Stimulated activated CD4-positive, alpha-beta T cell treated with anti-CD3 and anti-CD28 coated beads, Interleukin-2, amount 100 ng/mL, for 48 hours (primary cell): ENCODE results near the gene SMIM24.

ENCODE experiments used
- DNase-seq, 2 donors: peaks; one replicate each; pipeline ENCODE4 v3.0.0-alpha.2; 2020

Gene SMIM24

DNA sequence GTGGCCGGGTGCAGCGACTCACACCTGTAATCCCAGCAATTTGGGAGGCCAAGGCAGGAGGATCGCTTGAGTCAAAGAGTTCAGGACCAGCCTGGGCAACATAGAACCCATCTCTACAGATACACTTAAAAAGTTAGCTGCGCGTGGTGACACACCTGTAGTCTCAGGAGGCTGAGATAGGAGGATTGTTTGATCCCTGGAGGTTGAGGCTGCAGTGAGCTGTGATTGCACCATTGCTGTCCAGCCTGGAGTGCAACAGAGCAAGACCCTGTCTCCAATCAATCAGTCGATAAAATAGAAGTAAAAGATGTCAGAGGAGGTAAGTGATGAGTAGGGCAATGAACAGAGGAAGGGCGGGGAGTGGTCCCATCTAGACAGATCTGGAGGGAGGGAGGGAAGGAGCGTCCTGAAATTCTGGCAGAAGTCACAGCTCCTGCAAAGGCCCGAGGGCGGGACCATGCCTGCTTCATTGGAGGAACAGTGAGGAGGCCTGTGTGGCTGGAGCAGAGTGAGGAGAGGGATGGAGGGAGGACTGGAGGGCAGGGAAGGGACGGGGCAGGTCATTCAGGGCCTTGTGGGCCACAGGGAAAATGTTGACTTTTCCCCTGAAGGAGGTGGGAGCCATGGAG lies 9.7 kb downstream of the SMIM24 start:
- DNase-seq, result no peak

DNA sequence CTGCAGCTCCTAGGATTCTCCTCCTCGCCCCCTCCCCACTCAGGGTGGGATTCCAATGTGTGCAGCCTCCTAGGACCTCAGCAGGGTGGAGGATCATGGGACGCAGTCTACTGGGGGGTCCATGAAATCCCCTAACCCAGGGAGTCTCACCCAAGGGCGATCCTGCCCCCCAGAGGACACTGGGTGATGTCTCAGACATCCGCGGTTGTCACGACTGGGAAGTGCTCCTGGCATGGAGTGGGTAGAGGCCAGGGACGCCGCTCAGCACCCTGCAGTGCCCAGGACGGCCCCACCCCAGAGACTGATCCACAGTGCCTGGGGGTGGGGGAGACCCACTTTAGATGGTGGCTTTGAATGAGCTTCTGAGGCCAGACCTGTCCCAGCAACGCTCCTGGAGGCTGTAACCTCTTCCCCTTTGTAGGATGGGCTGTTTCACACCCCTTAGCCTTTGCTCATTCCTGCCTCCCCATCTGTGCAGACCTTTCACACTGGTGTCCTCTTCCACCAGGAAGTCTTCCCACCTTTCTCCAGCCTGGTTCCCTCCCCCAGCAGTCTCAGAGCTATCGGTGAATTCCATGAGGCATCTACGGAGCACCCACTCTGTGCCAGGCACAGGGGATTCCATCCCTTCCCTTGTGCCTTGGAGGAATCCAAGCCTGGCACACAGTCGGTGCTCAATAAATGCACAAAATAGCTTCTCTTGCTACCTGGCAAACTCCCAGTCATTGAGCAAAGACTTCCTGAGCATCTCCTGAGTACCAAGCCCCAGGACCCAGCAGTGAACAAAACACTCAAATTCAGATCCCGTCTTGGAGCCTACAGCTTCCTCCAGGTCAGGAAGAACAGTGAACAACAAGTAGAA lies 10.5 kb downstream of the SMIM24 start:
- no peak for DNase-seq

DNA sequence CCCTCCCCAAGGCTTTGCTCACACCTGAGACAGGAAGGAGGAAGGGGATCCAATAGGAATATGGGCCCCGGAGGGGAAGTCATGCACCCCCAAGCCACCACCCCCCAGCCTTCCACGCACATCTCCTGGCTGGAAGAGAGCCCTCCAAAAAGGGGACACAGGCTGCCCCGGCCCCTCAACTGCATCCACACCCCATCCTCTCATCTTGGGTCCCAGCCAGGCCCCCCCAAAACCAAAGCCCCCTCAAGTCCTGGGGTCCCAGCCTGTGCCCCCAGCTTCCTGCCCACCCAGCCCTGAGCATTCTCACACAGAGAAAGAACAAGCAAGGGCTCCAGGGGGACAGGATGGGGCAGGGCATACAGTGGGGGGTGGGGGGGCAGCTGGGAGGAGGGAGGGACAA lies 12.1 kb downstream of the SMIM24 start:
- no peak for DNase-seq

DNA sequence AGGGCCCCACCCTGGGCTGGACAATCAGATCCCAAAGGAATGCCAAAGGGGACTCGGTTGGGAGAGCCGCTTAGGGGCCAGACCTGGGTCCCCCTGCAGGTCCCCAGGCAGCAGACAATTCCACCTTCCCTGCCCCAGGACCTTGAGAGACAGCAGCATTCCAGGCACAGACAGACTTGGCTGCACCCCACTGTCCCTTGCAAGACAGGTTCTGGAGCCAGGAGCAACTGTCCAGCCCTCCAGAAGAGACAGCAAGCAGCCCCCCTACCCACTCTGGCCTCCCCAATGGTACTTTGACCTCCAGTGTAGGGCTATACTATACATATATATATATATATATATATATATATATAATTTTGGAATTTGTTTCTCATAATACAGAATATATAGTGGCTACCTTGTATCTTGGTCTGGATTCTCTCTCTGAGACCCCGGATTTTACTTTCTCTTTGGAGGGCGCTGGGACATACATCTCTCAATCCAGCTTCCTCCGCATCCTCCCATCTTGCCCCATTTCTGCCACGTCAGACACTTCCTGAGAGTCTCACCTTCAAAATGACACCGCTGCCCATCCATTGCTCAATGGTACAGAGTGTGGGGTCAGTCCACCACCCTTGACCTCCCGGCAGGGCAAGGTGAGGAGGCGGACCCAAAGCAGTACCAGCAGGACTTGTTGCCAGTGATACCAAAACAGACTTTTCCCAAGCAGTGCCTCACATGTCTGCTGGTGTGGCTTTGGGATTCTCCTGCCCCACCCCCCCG lies 12.7 kb downstream of the SMIM24 start:
- DNase-seq, result no peak

DNA sequence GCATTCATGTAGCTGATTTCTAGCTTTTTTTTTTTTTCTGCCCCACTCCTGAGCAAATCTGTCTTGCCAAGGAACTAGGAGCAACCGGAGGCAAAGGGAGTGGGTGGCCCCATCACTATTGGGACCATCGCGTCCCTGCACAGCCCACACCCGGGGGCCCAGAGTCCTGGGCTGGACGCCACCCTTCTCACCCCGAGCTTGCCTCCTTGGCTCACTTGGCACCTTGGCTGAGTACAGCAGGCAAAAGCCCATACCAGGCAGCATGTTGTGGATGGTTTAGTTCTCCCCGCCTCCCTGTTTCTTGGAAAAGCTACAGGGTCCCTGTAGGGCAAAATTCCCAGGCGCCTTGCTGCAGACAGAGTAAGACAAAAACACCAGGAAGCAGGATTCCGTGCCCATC lies 13.7 kb downstream of the SMIM24 start:
- DNase-seq, result no peak

DNA sequence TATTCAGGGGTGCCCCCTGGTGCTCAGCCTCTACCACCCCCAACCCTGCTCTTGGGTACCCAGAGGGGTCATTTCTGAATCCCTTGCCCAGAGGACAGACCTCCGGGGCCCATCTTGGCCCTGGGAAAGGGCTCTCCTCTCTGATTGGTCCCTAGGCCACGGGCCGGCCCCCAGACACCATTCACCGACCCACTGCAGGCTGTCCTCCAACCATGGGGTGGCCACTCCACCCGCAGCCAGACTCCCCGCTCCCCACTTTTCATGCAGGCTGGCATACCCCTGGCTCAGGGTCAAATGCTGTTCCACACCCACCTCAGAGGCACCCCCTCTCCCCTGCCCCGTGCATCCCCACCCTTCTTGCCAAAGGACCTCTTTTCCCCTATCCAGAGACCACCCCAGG lies 14.8 kb downstream of the SMIM24 start:
- DNase-seq, result no peak

DNA sequence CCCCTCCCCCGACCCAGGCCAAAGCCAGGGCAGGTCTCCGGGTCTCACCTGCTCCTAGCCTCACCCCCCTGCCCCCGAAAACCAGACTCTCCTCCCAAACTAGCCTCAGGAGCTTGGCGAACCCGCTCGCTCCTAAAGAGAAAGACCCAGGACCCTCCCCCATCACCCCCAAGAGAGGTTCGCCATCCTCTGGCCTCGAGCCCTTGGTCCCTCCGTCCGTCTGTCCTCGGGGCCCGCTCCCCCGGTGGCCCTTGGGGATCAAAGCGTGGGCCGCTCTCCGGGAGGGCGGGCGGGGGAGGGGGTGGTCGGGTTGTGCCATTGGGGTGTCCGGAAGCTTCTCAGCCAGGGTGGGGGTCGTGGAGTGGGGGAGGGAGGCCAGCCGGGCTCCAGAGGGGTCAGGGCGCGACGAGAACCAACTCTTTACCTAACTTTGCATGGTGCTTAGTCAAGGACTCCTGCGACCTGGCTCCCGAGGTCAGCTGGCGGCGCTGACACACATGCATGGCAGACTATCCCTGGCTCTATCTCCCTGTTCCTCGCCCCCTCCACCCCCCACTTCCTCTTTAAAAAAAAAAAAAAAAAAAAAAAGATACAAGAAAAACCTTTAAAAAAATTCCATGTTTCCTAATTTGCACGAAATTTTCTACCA lies 15.6 kb downstream of the SMIM24 start:
- no peak for DNase-seq

DNA sequence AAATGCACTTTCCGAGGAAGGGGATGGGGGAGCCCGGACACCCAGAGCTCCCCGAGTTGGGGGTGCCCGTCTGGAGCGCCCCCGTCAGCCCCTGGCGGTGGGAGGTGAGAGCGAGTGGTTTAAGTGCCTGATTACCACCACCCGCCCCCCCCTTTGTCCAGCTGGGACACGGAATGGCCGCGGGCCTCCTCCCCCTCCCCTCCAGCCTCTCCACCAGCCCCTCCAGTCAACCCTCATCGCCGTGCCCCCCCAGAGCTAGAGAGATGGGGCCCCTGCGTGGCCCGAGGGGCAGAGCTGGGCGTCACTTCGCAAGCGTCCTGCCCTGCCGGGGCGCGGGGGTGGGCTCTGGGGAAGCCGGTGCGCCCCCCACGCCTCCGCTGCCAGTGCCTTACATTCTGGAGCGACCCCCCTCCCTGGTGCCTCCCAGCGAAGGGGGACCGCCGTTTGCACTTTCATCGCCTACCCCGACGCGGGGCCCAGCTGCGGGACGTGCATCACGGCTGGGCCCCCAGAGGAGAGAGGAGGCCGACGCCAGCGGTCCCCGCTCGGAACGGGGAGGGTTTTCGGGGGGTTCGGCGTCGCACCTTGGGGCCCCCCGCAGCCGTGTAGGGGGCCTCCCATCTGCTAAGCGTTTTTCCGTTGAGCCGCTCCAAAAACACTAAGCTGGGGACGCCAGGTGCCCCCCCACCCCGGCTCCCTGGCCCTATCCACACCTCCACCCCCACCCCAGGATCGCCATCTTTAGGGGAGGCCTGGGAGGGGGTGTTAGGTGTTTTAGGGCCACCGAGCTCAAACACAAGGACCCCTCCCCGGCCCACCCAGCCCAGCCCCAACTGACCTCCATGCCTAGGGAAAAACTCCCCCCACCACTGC lies 16.4 kb downstream of the SMIM24 start:
- no peak for DNase-seq

DNA sequence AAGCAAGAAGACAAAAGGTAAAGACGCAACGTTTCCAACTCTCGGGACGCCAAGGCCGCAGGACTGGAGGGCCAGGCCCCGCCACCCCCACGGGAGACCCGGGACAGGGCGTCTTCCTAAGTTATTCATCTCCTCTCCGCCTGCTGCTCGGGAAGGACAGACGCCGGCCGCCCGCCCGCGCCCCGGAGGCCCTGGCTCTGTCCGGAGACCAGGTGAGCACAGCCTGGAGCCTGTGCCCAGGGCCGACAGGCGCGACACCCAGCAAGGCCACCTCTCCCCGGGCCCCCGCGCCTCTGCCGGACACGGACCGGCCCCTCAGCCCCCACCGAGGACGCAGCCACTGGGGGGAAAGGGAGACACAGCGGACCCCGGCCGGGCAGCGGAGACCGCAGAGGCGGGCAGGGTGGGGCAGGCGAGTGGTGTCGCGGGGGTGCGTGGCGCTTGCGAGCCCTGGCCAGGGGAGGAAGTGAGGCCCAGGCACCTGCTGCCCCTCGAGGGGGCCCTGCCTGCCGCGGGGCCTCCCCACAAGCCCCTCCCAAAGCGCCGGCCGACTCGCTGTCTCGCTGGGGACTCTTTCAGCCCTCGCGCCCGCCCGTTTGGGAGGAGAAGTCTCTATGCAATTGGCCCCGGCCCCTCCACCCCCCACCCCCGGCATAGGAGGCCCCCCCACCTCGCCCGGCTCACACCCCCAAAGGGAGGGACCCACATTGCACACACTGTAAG lies 17.2 kb downstream of the SMIM24 start:
- DNase-seq, result no peak

DNA sequence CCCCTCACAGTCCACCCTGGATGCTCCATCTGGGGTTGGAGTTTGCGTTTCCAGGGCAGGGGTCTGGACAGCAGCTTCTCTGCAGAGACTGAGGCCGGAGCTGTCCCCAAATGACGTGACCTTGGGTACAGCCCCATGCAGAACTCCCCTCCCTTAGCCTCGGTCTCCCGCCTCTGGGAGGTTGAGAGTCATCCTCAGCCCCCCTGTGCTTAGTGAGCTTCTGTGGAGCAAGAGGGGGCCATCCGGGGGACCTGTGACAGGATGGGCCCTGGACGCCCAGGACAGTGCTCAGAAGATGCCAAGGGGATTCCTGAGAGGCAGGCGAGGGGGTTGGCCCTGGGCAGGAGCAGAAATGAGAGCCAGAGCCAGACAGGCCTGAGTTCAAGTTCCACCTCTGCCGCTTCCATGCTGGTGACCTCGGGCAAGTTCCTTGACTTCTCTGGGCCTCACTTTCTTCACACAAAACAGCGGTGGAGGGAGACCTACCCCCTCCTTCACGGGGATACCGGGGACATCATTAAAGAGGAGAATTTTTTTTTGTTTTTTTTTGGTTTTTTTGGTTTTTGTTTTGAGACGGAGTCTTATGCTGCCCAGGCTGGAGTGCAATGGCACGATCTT lies 20.3 kb downstream of the SMIM24 start:
- DNase-seq, result no peak

DNA sequence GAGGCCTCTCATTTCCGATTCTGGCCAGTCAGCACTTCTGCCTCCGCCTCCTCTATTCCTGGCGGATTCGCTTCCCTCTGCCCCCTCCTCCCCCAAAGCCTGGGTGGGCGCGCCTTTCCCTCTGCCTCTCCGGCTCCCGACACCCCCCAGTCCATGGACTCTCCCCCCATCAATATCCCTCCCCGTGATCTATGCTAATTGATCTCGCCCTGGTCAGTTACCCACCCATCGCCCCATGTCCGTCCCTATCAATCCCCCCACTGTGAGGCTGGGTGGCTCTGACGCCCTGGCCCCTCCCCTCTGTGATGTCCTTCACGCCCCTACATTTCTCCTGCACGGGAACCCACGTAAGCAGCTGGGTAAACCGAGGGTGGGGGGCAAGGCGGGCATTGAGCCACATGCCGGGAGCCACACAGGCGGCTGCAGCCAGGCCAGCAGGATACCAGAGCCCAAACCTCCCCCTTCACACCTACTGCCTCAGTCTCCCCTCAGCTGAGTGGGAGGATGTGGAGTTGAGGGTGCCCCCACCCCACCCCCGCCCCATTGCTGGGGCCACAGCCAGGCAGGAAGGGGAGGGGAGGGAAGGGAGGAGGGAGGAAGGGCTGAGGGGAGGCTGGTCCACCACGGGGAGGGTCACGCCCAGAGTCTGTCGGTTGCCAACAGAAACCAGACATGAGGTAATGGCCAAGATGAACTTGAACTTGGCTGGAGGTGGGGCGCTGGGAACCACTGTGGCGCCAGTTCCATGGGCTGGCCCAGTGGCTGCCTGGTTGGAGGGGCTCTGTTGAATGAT lies 21.0 kb downstream of the SMIM24 start:
- no peak for DNase-seq

DNA sequence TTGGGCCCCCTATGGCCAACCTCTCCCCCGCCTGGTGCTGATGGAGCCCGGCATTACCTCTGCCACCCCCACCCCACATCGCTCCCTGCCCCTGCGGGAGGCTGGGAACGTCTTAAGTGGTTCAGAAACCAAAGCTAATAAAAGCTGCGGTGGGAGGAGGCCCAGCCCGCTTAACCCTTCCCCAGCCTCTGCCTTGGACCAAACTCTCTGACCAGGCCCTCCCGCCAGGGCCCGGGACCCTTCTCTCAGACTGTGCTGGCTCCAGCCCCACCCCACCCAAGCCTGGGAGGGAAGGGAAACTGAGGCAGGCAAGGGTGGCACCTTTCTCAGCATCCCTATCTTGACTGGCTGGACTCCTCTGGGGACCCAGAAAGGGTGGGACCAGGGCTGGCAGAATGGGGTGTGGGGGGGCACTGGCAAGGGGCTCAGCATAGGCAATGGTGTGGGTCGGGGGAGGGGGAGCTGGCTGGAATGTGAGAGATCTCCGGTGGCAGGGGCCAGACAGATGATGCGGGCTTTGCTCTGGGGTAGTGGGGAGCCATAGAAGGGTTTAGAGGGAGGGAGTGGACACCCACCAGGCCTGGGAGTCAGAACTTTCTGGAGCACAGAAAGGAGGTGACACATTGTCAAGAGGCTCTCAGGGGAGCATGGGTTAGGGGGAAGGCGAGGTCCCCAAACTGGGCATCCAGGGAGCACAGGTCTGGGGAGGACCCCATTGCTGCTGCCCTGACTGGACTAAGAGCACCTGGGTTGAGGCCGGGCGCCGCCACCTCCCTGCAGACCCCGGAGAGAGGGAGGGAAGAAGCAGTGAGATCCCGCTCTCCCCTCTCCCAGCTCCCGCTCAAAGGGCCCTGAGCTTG lies 21.9 kb downstream of the SMIM24 start:
- DNase-seq, result no peak

DNA sequence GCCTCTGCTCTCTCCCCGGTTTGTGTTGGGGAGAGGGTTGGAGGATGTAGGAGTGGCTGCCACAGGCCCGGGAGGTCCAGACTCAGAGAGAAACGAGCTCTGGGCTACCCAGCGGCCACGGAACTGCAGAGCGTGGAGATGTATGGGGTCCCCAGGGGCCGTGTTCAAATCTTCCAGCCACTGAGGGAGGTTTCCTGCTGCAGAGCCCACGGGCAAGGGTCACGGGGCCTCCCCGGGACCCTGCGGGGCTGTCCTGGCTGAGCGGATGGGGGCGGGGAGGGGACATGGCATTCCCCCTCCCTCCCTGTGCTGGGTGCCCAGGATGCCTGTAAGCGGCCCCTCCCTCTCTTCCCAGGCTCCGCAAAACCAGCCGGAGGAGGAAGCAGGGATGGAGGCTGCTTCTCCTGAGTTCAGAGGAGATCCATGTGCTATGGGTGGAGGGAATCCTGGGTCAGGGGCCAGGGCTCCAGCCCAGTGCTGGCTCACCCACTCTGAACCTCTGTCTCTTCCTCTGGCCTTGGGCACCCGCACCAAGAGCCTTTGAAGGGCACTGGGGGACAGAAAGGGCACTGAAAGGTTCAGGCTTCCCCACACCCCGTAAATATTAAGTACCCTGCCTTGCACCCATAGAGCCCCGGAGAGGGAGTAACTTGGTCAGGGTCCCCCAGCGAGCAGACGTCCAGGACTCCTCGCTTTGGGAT lies 22.6 kb downstream of the SMIM24 start:
- DNase-seq, result no peak

DNA sequence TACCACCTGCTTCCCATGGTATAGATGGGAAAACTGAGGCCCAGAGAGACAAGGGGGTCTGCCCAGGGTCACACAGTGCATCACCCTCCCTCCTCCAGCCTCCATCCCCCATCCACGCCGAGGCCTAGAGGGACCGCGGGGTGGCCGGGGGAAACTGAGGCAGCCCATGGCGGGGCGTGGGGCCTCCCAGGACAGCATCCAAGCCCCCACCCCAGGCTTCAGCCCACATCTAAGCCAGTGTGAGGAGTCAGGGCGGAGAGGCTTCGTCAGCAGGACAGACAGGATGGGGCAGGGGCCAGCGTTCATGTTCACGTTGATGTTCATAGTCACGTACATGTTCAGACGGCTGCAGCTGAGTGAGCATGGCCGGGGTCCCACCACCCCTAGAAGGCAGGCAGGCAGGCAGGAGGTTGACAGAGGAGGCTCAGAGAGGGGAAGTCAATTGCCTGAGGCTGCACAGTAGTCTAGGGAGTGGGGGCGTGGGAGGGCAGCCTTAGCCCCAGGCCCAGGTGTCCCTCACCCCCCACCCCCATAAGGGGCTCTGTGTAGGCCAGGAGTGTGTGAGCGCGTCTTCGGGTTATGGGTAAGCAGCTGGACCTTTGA lies 23.3 kb downstream of the SMIM24 start:
- DNase-seq, result no peak

DNA sequence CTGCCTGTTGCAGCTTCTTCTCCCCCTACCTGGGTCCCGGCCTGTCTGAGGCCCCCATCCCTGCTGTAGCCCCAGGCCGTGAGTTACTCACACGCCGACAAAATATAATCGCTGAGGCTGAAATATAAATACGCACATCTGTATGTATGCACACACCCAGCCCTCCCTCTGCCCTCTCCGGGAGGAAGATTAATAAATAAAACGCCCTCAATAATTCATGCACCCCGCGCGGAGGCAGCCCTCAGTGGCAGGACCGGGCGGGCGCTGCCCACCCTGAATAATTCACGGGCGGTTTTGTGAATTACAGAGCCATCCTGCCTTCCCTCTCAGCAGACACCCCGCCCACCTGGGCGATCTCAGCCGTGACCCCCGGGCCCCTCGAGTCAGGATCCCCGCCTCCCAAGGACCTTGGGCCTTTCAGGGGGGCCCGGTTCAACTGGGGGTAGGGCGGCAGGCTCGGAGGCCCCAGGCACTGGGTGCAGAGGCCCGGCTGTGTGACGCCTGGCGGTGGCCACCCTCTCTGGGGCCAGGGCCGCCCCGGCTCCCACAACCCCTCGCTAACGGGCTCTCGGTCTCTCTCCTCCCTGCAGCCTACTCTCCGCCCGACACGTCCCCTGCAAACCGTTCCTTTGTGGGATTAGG lies 24.2 kb downstream of the SMIM24 start:
- no peak for DNase-seq

DNA sequence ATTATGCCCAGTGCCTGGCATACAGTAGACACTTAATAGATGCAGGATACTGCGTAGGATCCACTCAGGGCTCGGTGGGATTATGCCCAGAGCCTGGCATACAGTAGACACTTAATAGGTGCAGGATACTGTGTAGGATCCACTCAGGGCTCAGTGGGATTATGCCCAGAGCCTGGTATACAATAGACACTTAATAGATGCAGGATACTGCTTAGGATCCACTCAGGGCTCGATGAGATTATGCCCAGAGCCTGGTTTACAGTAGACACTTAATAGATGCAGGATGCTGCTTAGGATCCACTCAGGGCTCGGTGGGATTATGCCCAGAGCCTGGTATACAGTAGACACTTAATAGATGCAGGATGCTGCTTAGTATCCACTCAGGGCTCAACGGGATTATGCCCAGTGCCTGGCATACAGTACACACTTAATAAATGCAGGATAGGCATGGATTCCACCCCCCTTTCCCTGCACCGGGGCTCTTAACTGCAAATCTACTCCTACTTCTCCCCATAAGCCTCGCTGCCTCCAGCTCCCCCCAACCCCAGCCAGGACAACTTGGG lies 24.9 kb downstream of the SMIM24 start:
- no peak for DNase-seq

DNA sequence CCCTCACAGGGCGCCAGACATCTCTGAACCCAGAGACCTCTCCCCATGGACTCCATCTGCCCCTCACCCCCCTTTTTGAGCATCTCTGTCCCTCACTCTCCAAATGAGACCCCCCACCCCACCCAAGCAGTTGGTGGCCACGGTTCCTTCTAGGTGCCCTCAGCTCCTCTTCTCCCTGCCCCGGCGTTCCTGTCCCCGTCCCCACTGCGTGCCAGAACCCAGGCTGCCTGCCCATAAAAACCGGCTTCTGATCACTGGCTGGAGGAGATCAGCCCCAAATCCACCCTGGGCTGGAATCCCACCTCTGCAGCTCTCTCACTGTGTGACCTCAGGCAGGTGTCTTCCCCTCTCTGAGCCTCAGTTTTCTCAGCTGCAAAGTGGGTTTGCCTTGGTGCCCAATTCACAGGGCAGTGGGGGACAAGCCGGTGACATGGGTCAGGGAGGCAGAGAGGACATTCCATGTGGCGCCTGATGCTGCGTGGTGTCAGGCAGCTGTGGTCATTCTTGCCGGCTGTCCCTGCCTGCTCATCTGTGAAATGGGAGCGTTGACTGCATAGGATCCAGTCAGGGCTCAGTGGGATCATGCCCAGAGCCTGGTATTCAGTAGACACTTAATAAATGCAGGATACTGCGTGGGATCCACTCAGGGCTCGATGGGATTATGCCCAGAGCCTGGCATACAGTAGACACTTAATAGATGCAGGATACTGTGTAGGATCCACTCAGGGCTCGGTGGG lies 25.5 kb downstream of the SMIM24 start:
- no peak for DNase-seq
